Measurements from ENCODE around the gene ATP23. TPM values are rescaled to one million over a fixed set of nuclear protein-coding genes. Genes with fewer than 3 reads are reported as not detected.

Gene ATP23
- total RNA-seq (2013; cell fraction: nucleolus; rRNA removed): 4.7 and 5.1 TPM in 2 replicates
- total RNA-seq (2014; rRNA removed) (20.3 and 24.3 TPM in 2 replicates), total RNA-seq (2014; rRNA removed; fragmentation: Illumina TruSeq; extraction: Trizol) (11.6 and 12.0 TPM in 2 replicates), total RNA-seq (2021) (8.7 and 9.6 TPM in 2 replicates), polyA plus RNA-seq (2011; rRNA removed) (28.1 and 34.9 TPM in 2 replicates), polyA plus RNA-seq (2014; fragmentation: Illumina TruSeq; extraction: Trizol) (12.8 and 15.5 TPM in 2 replicates), polyA plus RNA-seq (2014; fragmentation: Nextera tagmentation; extraction: Ambion mirVana) (1 to 10 TPM; 1.6 to 7.7 TPM), polyA plus RNA-seq (2014; rRNA removed) (17.8 and 20.5 TPM in 2 replicates), polyA plus RNA-seq (2016; fragmentation: Nextera tagmentation; extraction: Ambion mirVana) (10 to 100 TPM; 17.5 to 18.8 TPM), polyA minus RNA-seq (2011; rRNA and poly(A)+ RNA removed) (7.7 and 13.5 TPM in 2 replicates), Bru-seq, nascent RNA (percentile 54 among the genes with signal in this experiment), BruChase-seq, experiment 1, labeled RNA remaining after a 6-hour chase (percentile 53 among the genes with signal in this experiment), BruChase-seq, experiment 2, labeled RNA remaining after a 2-hour chase (percentile 48 among the genes with signal in this experiment)
- polyA plus RNA-seq (2011; ENCODE audit: low read depth): 6.3 TPM
- polyA plus RNA-seq (2011; cell fraction: cytosol; rRNA removed): 20.5 and 20.8 TPM in 2 replicates
- polyA plus RNA-seq (2011; cell fraction: nucleus; rRNA removed): 8.0 and 8.9 TPM in 2 replicates
- polyA plus RNA-seq (2012): 8.8 and 13.4 TPM in 2 replicates
- 2.9 and 3.3 TPM in 2 replicates for polyA minus RNA-seq (2011; cell fraction: cytosol; rRNA and poly(A)+ RNA removed)
- 3.9 and 5.7 TPM in 2 replicates for polyA minus RNA-seq (2011; cell fraction: nucleus; rRNA and poly(A)+ RNA removed)
- long read RNA-seq, experiment 1, transcript ATP23-201 (6 exons, 1,245 nt): major isoform, 15 of 18 reads
- long read RNA-seq, experiment 1, partial matches to known transcripts: 0 of 18 reads
- long read RNA-seq, experiment 1, other reads (novel, unspliced or antisense): 3 of 18 reads
- long read RNA-seq, experiment 2, transcript ATP23-201 (6 exons, 1,245 nt): major isoform, 21 of 35 reads
- long read RNA-seq, experiment 2, partial matches to known transcripts: 2 of 35 reads
- long read RNA-seq, experiment 2, other reads (novel, unspliced or antisense): 12 of 35 reads

DNA sequence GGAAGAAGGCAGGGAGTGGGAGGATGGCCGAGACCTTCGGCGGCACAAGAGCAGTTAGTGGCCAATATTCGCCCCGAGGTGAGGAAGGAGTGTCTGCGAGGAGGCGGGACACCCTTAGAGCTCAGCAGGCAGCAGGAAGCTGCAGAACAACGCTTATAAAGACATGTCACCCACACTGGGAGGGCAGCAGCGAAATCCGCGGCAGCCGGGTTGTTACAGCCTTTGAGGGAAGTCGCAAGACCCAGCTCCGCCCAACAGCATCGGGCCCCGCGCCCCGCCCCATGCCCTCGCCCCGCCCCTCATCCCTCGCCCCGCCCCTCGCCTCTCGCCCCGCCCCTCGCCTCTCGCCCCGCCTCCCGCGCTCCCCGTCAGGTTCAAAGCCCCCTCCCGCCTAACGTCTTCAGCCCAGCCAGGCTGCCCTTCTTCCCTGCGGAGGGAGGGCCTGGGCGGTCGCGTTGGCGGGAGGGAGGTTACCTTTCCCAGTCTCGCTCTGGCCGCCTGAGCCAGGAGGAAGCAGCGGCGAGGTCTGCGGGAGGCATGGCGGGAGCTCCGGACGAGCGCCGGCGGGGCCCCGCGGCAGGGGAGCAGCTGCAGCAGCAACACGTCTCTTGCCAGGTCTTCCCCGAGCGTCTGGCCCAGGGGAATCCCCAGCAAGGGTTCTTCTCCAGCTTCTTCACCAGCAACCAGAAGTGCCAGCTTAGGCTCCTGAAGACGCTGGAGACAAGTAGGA is at the start of gene ATP23:
ATP23 (plus strand) TSS at position 403 of the 730 bp plus-strand sequence; CDS start at position 538, 135 bp downstream.
- Histone ChIP-seq H3K4me3 (peak within 1 kb of the TSS; percentile 85), H3K4me1 (ENCODE audit: control insufficient read depth, insufficient read depth, low read length) (peaks cover 7% of the 10 kb centered on the region; the same call in 1 of the 2 replicates), H3K9ac (ENCODE audit: control insufficient read depth, insufficient read depth, low read length) (peak within 1 kb of the TSS; percentile 86), H3K9me3 (replicated peaks; ENCODE audit: control insufficient read depth, insufficient read depth, low read length) (no peaks in the 10 kb centered on the region), H3K36me3 (ENCODE audit: control insufficient read depth in 2 of 2, insufficient read depth in 2 of 2, low read length in 1 of 2) (no peaks in the 10 kb centered on the region), H4K20me1 (ENCODE audit: control insufficient read depth, insufficient read depth) (no peaks in the 10 kb centered on the region), H2AFZ (ENCODE audit: control insufficient read depth, low read depth, low read length) (peak within 1 kb of the TSS; percentile 95), H3K27me3 (replicated peaks in 1 of 2; ENCODE audit: control insufficient read depth in 2 of 2, insufficient read depth in 2 of 2, low read length in 1 of 2) (no peaks in the 10 kb centered on the region), H3K27ac (ENCODE audit: control insufficient read depth, insufficient read depth) (peak within 1 kb of the TSS; percentile 75), H3K4me2 (ENCODE audit: control insufficient read depth, insufficient read depth) (peak within 1 kb of the TSS; percentile 97), H3K79me2 (ENCODE audit: control insufficient read depth, insufficient read depth, low read length) (peaks cover 6% of the 10 kb centered on the region)
- SMC1A ChIA-PET (ENCODE audit: uncharacterized antibody, unreplicated experiment): interaction anchor here (1.0 to 1.2 kb wide), 2 partner anchors 97 to 98 kb away, joined by 3 read pairs; no protein-coding TSS in a partner anchor
- FAIRE-seq: peak; percentile 78
- DNase-seq (ENCODE audit: low read depth, low spot score): peak; percentile 73
- BruUV-seq (replicated peaks): no TSS peak
- in situ Hi-C loops (cut with MboI) (no loop called here), intact Hi-C loops (cut with micrococcal nuclease; ENCODE audit: unreplicated experiment) (no loop called here)
- RAD21 ChIA-PET (ENCODE audit: unreplicated experiment): interaction anchor here (0.6 to 1.3 kb wide), 6 partner anchors 11 to 190 kb away, joined by 3 read pairs; no protein-coding TSS in a partner anchor
- CTCF ChIA-PET: interaction anchor here (0.5 to 1.0 kb wide), 4 partner anchors 10 to 184 kb away, joined by 3 to 4 read pairs (median 4); no protein-coding TSS in a partner anchor
- ATAC-seq: peak; percentile 94
- 2% methylated on average over 37 of the region's 55 CpGs for WGBS (ENCODE audit: insufficient coverage, insufficient replicate concordance, low lambda C conversion rate, missing lambda C conversion rate)
- POLR2A ChIA-PET: interaction anchor here (0.6 to 2.1 kb wide), 9 partner anchors 8 to 108 kb away, joined by 3 to 9 read pairs (median 3); no protein-coding TSS in a partner anchor
- TF ChIP-seq SREBF2 (IDR thresholded peaks at IDR 0.05; ENCODE audit: low read length) (no peak), MYC (IDR thresholded peaks at IDR 0.05; ENCODE audit: insufficient read depth, insufficient read length, insufficient replicate concordance, low read length, severe bottlenecking) (no peak), CREM (IDR thresholded peaks at IDR 0.05; ENCODE audit: low read depth) (peak; percentile 42; the same call in 1 of the 2 replicates), GABPA (IDR thresholded peaks at IDR 0.05; ENCODE audit: low read depth) (no peak), TCF7 (IDR thresholded peaks at IDR 0.05; ENCODE audit: borderline replicate concordance) (no peak), BHLHE40 (IDR thresholded peaks at IDR 0.05; ENCODE audit: borderline replicate concordance in 1 of 2, low read depth in 2 of 2, low read length in 1 of 2) (peak; percentile 20 to 65; a peak in 2 of 4 replicates), SUPT20H (IDR thresholded peaks at IDR 0.05; ENCODE audit: borderline replicate concordance, control insufficient read depth, low read depth, low read length) (no peak), IRF3 (IDR thresholded peaks at IDR 0.05) (no peak), SIN3A (IDR thresholded peaks at IDR 0.05; ENCODE audit: low read depth, low read length) (0 out of 2 replicates have a peak, but pooled peaks have one; percentile 42), MTA3 (IDR thresholded peaks at IDR 0.05; ENCODE audit: borderline replicate concordance, low read length) (no peak), MYB (IDR thresholded peaks at IDR 0.05; ENCODE audit: borderline replicate concordance, low read depth, low read length) (no peak), ZNF384 (IDR thresholded peaks at IDR 0.05; ENCODE audit: borderline replicate concordance, low read depth, low read length) (no peak), FOXK2 (IDR thresholded peaks at IDR 0.05) (no peak)
- TF ChIP-seq, protein P1, sequence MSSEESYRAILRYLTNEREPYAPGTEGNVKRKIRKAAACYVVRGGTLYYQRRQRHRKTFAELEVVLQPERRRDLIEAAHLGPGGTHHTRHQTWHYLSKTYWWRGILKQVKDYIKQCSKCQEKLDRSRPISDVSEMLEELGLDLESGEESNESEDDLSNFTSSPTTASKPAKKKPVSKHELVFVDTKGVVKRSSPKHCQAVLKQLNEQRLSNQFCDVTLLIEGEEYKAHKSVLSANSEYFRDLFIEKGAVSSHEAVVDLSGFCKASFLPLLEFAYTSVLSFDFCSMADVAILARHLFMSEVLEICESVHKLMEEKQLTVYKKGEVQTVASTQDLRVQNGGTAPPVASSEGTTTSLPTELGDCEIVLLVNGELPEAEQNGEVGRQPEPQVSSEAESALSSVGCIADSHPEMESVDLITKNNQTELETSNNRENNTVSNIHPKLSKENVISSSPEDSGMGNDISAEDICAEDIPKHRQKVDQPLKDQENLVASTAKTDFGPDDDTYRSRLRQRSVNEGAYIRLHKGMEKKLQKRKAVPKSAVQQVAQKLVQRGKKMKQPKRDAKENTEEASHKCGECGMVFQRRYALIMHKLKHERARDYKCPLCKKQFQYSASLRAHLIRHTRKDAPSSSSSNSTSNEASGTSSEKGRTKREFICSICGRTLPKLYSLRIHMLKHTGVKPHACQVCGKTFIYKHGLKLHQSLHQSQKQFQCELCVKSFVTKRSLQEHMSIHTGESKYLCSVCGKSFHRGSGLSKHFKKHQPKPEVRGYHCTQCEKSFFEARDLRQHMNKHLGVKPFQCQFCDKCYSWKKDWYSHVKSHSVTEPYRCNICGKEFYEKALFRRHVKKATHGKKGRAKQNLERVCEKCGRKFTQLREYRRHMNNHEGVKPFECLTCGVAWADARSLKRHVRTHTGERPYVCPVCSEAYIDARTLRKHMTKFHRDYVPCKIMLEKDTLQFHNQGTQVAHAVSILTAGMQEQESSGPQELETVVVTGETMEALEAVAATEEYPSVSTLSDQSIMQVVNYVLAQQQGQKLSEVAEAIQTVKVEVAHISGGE (CRISPR knock-in tag; IDR thresholded peaks at IDR 0.05): no peak
